GM23248 (cell line): ENCODE results near the gene ARHGAP45. TPM values are rescaled to one million over a fixed set of nuclear protein-coding genes. Genes with fewer than 3 reads are reported as not detected.

Experiments
- DNase-seq: peaks from one replicate; pipeline ENCODE4 v3.0.0-alpha.2; 2015
- H2AFZ ChIP-seq: fragments of 200-600 bp; sonication (generic); 2 replicates; pipeline ENCODE4 v1.6.1; 2016; ENCODE audit warnings: antibody characterized with exemption
- H3F3A ChIP-seq: fragments of 200-600 bp; sonication (generic); 2 replicates; pipeline ENCODE4 v1.6.1; 2016; ENCODE audit warnings: mild to moderate bottlenecking, antibody characterized with exemption, mixed run types; ENCODE audit not compliant: insufficient read depth
- H3K27ac ChIP-seq: fragments of 200-600 bp; sonication (generic); 2 replicates; pipeline ENCODE4 v1.5.1; 2016; ENCODE audit warnings: mild to moderate bottlenecking
- H3K27me3 ChIP-seq: fragments of 200-600 bp; sonication (generic); replicated peaks from 2 replicates; pipeline ENCODE4 v1.6.1; 2016; ENCODE audit warnings: mild to moderate bottlenecking; ENCODE audit not compliant: insufficient read depth
- H3K36me3 ChIP-seq: fragments of 200-600 bp; sonication (generic); 2 replicates; pipeline ENCODE4 v1.6.1; 2016; ENCODE audit warnings: low read depth, mild to moderate bottlenecking
- H3K4me1 ChIP-seq: fragments of 200-600 bp; sonication (generic); 2 replicates; pipeline ENCODE4 v1.6.1; 2016; ENCODE audit warnings: mild to moderate bottlenecking; ENCODE audit not compliant: insufficient read depth
- H3K4me2 ChIP-seq: fragments of 200-600 bp; sonication (generic); one replicate; pipeline ENCODE4 v1.6.1; 2016; ENCODE audit warnings: mild to moderate bottlenecking; ENCODE audit not compliant: unreplicated experiment
- H3K4me3 ChIP-seq: fragments of 200-600 bp; sonication (generic); 2 replicates; pipeline ENCODE4 v1.5.1; 2016; ENCODE audit warnings: mild to moderate bottlenecking
- H3K79me2 ChIP-seq: fragments of 200-600 bp; sonication (generic); 2 replicates; pipeline ENCODE4 v1.6.1; 2016; ENCODE audit warnings: mild to moderate bottlenecking; ENCODE audit not compliant: insufficient read depth
- H3K9ac ChIP-seq: fragments of 200-600 bp; sonication (generic); 2 replicates; pipeline ENCODE4 v1.6.1; 2016; ENCODE audit warnings: mild to moderate bottlenecking
- H3K9me2 ChIP-seq: fragments of 200-600 bp; sonication (generic); 2 replicates; pipeline ENCODE4 v1.6.1; 2016; ENCODE audit warnings: mixed run types, mild to moderate bottlenecking, moderate library complexity; ENCODE audit not compliant: insufficient read depth
- H3K9me3 ChIP-seq: fragments of 200-600 bp; sonication (generic); one replicate; pipeline ENCODE4 v1.6.1; 2017; ENCODE audit warnings: low read depth
- H4K20me1 ChIP-seq: fragments of 200-600 bp; sonication (generic); 2 replicates; pipeline ENCODE4 v1.6.0; 2016; ENCODE audit not compliant: insufficient read depth
- EZH2 ChIP-seq: fragments of 200-600 bp; sonication (generic); IDR thresholded peaks from 2 replicates; pipeline ENCODE4 v1.6.1; 2018; ENCODE audit warnings: antibody characterized with exemption, mild to moderate bottlenecking; ENCODE audit not compliant: insufficient read depth, poor library complexity, severe bottlenecking
- EZH2phosphoT487 ChIP-seq: fragments of 200-600 bp; sonication (generic); IDR thresholded peaks from 2 replicates; pipeline ENCODE4 v1.6.1; 2018; ENCODE audit warnings: antibody characterized with exemption, moderate library complexity, mild to moderate bottlenecking, low read depth; ENCODE audit not compliant: insufficient read depth
- WGBS, 2 experiments: methylation state at CpG; one replicate each; pipeline ENCODE4 v1.1.6; 2015 to 2017; ENCODE audit warnings: low lambda C conversion rate in 2 of 2, low coverage in 1 of 2; ENCODE audit errors: missing lambda C conversion rate in 2 of 2; 5-methylcytosine and 5-hydroxymethylcytosine counted together
- in situ Hi-C: fragments of 300-500 bp; cut with MboI; formaldehyde crosslinking; loops from 2 replicates; pipeline ENCODE4 v1.15.0; 2020
- polyA plus RNA-seq: library from polyadenylated mRNA; unstranded; fragments of >200 nt; fragmentation: Nextera tagmentation; extraction: Ambion mirVana; gene quantifications from 2 replicates; pipeline ENCODE4 v1.2.1, GENCODE V29; 2016
- total RNA-seq: library from RNA; depleted of rRNA; stranded (reverse); fragments of >200 nt; shearing (Covaris generic); gene quantifications from 2 replicates; pipeline ENCODE4 v1.2.3, GENCODE V29; 2014

The ARHGAP45 gene
- total and polyA plus RNA-seq, 2 experiments from 2014 or later: 3.5 to 6.3 TPM

DNA sequence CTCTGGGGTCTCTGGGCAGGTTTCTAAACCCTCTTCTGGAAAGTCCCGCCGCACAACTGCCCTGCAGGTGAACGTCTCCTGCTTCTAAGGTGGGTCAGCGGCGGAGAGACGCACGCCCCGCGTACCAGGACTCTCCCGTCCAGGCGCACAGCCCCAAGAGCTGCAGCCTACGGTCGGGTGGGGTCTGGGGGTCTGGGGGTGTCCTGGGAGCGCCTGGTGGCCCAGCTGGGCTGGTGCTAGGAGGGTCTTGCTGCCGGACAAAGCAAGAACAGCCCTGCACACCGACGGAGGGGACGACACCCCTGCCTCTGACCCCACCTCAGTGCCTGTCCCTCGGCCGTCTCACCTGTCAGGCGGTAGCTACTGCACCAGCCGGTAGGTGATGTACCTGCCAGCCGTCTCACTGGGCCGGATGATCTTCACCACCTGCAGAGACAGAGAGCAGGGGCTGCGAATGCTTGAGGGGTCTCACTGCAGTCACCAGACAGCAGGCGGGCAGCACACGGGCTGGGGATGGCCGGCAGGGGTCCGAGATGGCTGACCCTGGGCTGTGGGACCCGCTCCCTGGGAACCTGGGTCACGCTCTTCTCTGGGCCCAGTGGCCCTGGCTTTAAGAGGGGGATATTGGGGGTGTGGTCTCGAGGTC lies 22.3 kb downstream of the ARHGAP45 start:
- H3F3A ChIP-seq: no peaks in the 10 kb centered on the region

DNA sequence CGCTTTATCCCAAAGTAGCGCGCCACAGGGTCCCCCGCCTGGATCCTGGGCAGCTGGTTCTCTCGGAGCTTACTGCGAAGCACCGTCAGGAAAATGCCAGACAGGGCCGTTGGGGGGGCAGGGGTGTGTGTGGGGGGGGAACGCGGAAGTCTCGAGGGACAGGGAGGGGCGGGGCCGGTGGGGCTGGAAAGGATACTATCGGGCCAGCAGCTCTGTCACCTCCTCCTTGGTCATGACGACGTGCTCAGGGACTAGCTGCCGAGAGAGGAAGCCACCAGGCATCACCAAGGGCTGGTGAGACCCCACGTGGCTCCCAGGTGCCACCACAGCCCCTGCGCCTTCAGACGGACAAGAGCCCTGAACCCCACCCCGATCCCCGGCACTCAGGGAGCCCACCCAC lies 22.9 kb downstream of the ARHGAP45 start:
- no peak for TF ChIP-seq EZH2phosphoT487
- no peak for TF ChIP-seq EZH2
- no peaks in the 10 kb centered on the region for H3K27me3 ChIP-seq
- H3K9ac ChIP-seq: no peak overlapping the region
- in situ Hi-C loops: no loop called here
- H4K20me1 ChIP-seq: no peaks in the 10 kb centered on the region
- H3K4me2 ChIP-seq: no peak overlapping the region
- H3K4me1 ChIP-seq: 0 out of 2 replicates have a peak, but pooled peaks cover 6% of the 10 kb centered on the region
- no peaks in the 10 kb centered on the region for H3K9me3 ChIP-seq
- H3K36me3 ChIP-seq: peaks cover 3% of the 10 kb centered on the region; the same call in 1 of the 2 replicates
- no peaks in the 10 kb centered on the region for H3K9me2 ChIP-seq
- H3K4me3 ChIP-seq: no peak overlapping the region
- H2AFZ ChIP-seq: no peak overlapping the region
- peaks cover 32% of the 10 kb centered on the region for H3K79me2 ChIP-seq
- H3K27ac ChIP-seq: no peak overlapping the region
- no peak for DNase-seq
- H3F3A ChIP-seq: no peaks in the 10 kb centered on the region
- WGBS, 2 experiments: 89% methylated on average over 17 of the region's 22 CpGs; no CpG with 5 or more reads in 1 of the 2 experiments

More for the DNA sequence above, 22.3 kb downstream of the ARHGAP45 start:
- Histone ChIP-seq H3K27ac (no peak overlapping the region), H3K79me2 (peaks cover 26% of the 10 kb centered on the region), H4K20me1 (no peaks in the 10 kb centered on the region), H3K4me3 (no peak overlapping the region), H3K9ac (no peak overlapping the region), H3K4me1 (0 out of 2 replicates have a peak, but pooled peaks cover 6% of the 10 kb centered on the region), H3K9me3 (no peaks in the 10 kb centered on the region), H3K36me3 (peaks cover 3% of the 10 kb centered on the region; the same call in 1 of the 2 replicates), H3K4me2 (no peak overlapping the region), H3K9me2 (no peaks in the 10 kb centered on the region), H3K27me3 (no peaks in the 10 kb centered on the region), H2AFZ (no peak overlapping the region)
- in situ Hi-C loops: no loop called here
- no peak for DNase-seq
- WGBS, 2 experiments: 94 to 97% methylated on average over 27 to 31 of the region's 32 CpGs
- TF ChIP-seq EZH2phosphoT487 (no peak), EZH2 (no peak)

GRCh38 chr19:1090731-1091543 lies 24.0 kb downstream of the ARHGAP45 start:
- WGBS, 2 experiments: 95% methylated on average over 33 to 38 of the region's 38 CpGs
- in situ Hi-C loops: no loop called here
- H3K4me2 ChIP-seq: no peak overlapping the region

GRCh38 chr19:1091544-1092175 lies 24.7 kb downstream of the ARHGAP45 start:
- Histone ChIP-seq H3K4me3 (no peak overlapping the region), H2AFZ (no peak overlapping the region), H3F3A (no peaks in the 10 kb centered on the region), H3K4me1 (0 out of 2 replicates have a peak, but pooled peaks cover 6% of the 10 kb centered on the region), H3K27ac (no peak overlapping the region), H3K9me3 (no peaks in the 10 kb centered on the region), H4K20me1 (no peaks in the 10 kb centered on the region), H3K36me3 (peaks cover 3% of the 10 kb centered on the region; the same call in 1 of the 2 replicates), H3K9ac (no peak overlapping the region), H3K9me2 (no peaks in the 10 kb centered on the region), H3K79me2 (peaks cover 35% of the 10 kb centered on the region), H3K4me2 (no peak overlapping the region), H3K27me3 (no peaks in the 10 kb centered on the region)
- no peak for TF ChIP-seq EZH2phosphoT487
- no peak for TF ChIP-seq EZH2
- 93% methylated on average over 19 to 23 of the region's 27 CpGs for WGBS, 2 experiments
- no peak for DNase-seq
- in situ Hi-C loops: no loop called here

More at GRCh38 chr19:1090731-1091543, 24.0 kb downstream of the ARHGAP45 start:
- H3K9me2 ChIP-seq: no peaks in the 10 kb centered on the region
- 0 out of 2 replicates have a peak, but pooled peaks cover 6% of the 10 kb centered on the region for H3K4me1 ChIP-seq
- no peak overlapping the region for H2AFZ ChIP-seq
- no peaks in the 10 kb centered on the region for H3K27me3 ChIP-seq
- H4K20me1 ChIP-seq: no peaks in the 10 kb centered on the region
- H3K79me2 ChIP-seq: peaks cover 35% of the 10 kb centered on the region
- no peak overlapping the region for H3K9ac ChIP-seq
- no peaks in the 10 kb centered on the region for H3K9me3 ChIP-seq
- H3K36me3 ChIP-seq: peaks cover 3% of the 10 kb centered on the region; the same call in 1 of the 2 replicates
- H3F3A ChIP-seq: no peaks in the 10 kb centered on the region
- no peak overlapping the region for H3K4me3 ChIP-seq
- H3K27ac ChIP-seq: no peak overlapping the region
- no peak for TF ChIP-seq EZH2phosphoT487
- no peak for TF ChIP-seq EZH2
- no peak for DNase-seq
